ENCODE results near the gene CCL2.

CCL2 gene

GRCh38 chr17:34241062-34241461 lies 14.0 kb upstream of the CCL2 start:
- no peak for DNase-seq (ENCODE audit: low read depth)

- DNase-seq (ENCODE audit: low read depth), result no peak
These were observed 12.3 kb upstream of the CCL2 start for GRCh38 chr17:34242587-34243363.

- no peak for DNase-seq (ENCODE audit: low read depth)
These were observed 11.4 kb upstream of the CCL2 start for GRCh38 chr17:34243364-34244320.

- no peak for DNase-seq (ENCODE audit: low read depth)
These were observed 9.7 kb upstream of the CCL2 start for GRCh38 chr17:34245351-34245905.

- DNase-seq (ENCODE audit: low read depth), result no peak
These were observed 8.6 kb upstream of the CCL2 start for GRCh38 chr17:34246446-34246845.

- no peak for DNase-seq (ENCODE audit: low read depth)
These were observed 8.2 kb upstream of the CCL2 start for GRCh38 chr17:34246881-34247280.

- DNase-seq (ENCODE audit: low read depth), result no peak
These were observed 6.5 kb upstream of the CCL2 start for GRCh38 chr17:34248511-34249024.

GRCh38 chr17:34249061-34249460 lies 6.0 kb upstream of the CCL2 start:
- DNase-seq (ENCODE audit: low read depth), result no peak

GRCh38 chr17:34249478-34249877 lies 5.6 kb upstream of the CCL2 start:
- DNase-seq (ENCODE audit: low read depth), result no peak

GRCh38 chr17:34251186-34251585 lies 3.9 kb upstream of the CCL2 start:
- DNase-seq (ENCODE audit: low read depth), result no peak

GRCh38 chr17:34252095-34252443 lies 3.0 kb upstream of the CCL2 start:
- no peak for DNase-seq (ENCODE audit: low read depth)

- DNase-seq (ENCODE audit: low read depth), result no peak
These were observed 2.5 kb upstream of the CCL2 start for GRCh38 chr17:34252444-34253138.

- DNase-seq (ENCODE audit: low read depth), result no peak
These were observed 2.0 kb upstream of the CCL2 start for GRCh38 chr17:34253139-34253525.

- no peak for DNase-seq (ENCODE audit: low read depth)
These were observed 939 bp upstream of the CCL2 start for GRCh38 chr17:34254146-34254545.

- DNase-seq (ENCODE audit: low read depth), result no peak
These were observed 272 bp downstream of the CCL2 start for GRCh38 chr17:34255381-34255732.

GRCh38 chr17:34255841-34256240 lies 756 bp downstream of the CCL2 start:
- DNase-seq (ENCODE audit: low read depth), result no peak

GRCh38 chr17:34257299-34257985 lies 2.4 kb downstream of the CCL2 start:
- no peak for DNase-seq (ENCODE audit: low read depth)

- DNase-seq (ENCODE audit: low read depth), result no peak
These were observed 2.9 kb downstream of the CCL2 start for GRCh38 chr17:34257986-34258326.

- no peak for DNase-seq (ENCODE audit: low read depth)
These were observed 4.1 kb downstream of the CCL2 start for GRCh38 chr17:34259146-34259545.

GRCh38 chr17:34260861-34261260 lies 5.8 kb downstream of the CCL2 start:
- no peak for DNase-seq (ENCODE audit: low read depth)

- no peak for DNase-seq (ENCODE audit: low read depth)
These were observed 6.7 kb downstream of the CCL2 start for GRCh38 chr17:34261568-34262337.

All from stimulated activated CD4-positive, alpha-beta T cell treated with anti-CD3 and anti-CD28 coated beads, Interleukin-2, amount 100 ng/mL, for 4 hours (primary cell).